OCI-LY3 (cell line): ENCODE results near the gene ATP8B4.
"Not testable (repeated sequence)": the region's sequence is repeated elsewhere in the genome, so short reads cannot be mapped to it uniquely, and the experiment has no call there.

ENCODE experiments used
- H2AFZ ChIP-seq: fragments of 200-600, 300-600 bp; shearing (Covaris generic); 2 replicates; pipeline ENCODE4 v1.6.0; 2014; ENCODE audit warnings: antibody characterized with exemption, low read depth, low read length
- H3K27ac ChIP-seq: fragments of 200-600, 300-600 bp; sonication (generic); 2 replicates; pipeline ENCODE4 v1.5.1; 2014; ENCODE audit warnings: mild to moderate bottlenecking, low read length, moderate library complexity, mixed read lengths
- H3K27me3 ChIP-seq: fragments of 200-600, 300-600 bp; sonication (generic); 2 replicates; pipeline ENCODE4 v1.6.1; 2014; ENCODE audit warnings: low read depth, low read length, mixed read lengths
- H3K36me3 ChIP-seq: fragments of 200-600, 300-600 bp; sonication (generic); replicated peaks from 2 replicates; pipeline ENCODE3; 2014; ENCODE audit warnings: low read depth, low read length, mixed read lengths
- H3K4me1 ChIP-seq: fragments of 300-600, 200-600 bp; sonication (generic); 2 replicates; pipeline ENCODE4 v1.6.1; 2014; ENCODE audit warnings: low read length, mixed read lengths
- H3K4me2 ChIP-seq: fragments of 200-600, 300-600 bp; sonication (generic); 2 replicates; pipeline ENCODE4 v1.6.1; 2014; ENCODE audit warnings: low read length, mixed read lengths
- H3K4me3 ChIP-seq: fragments of 300-600, 200-600 bp; sonication (generic); 2 replicates; pipeline ENCODE4 v1.5.1; 2014; ENCODE audit warnings: antibody characterized with exemption, mild to moderate bottlenecking, low read length, moderate library complexity
- H3K79me2 ChIP-seq: fragments of 300-600, 200-600 bp; shearing (Covaris generic); 2 replicates; pipeline ENCODE4 v1.6.1; 2014; ENCODE audit warnings: mild to moderate bottlenecking, low read length, mixed read lengths
- H3K9ac ChIP-seq: fragments of 300-600, 200-600 bp; shearing (Covaris generic); 2 replicates; pipeline ENCODE4 v1.6.0; 2014; ENCODE audit warnings: mild to moderate bottlenecking, low read length, moderate library complexity
- H3K9me3 ChIP-seq: fragments of 200-600, 300-600 bp; shearing (Covaris generic); 2 replicates; pipeline ENCODE4 v1.6.1; 2014; ENCODE audit warnings: low read length, mixed read lengths; ENCODE audit not compliant: insufficient read depth
- H4K20me1 ChIP-seq: fragments of 200-600, 300-600 bp; sonication (generic); 2 replicates; pipeline ENCODE4 v1.6.1; 2016; ENCODE audit warnings: low read length, mixed read lengths; ENCODE audit not compliant: insufficient read depth
- EZH2phosphoT487 ChIP-seq: fragments of 200-600 bp; shearing (Covaris generic); IDR thresholded peaks from 2 replicates; pipeline ENCODE4 v1.6.1; 2018; ENCODE audit warnings: antibody characterized with exemption, mixed run types, low read depth
- TF ChIP-seq, protein P1 (sequence below): fragments of 200-600, 300-600 bp; sonication (generic); IDR thresholded peaks from 2 replicates; pipeline ENCODE4 v1.5.1; 2014; ENCODE audit warnings: antibody characterized with exemption, low read length, low read depth

ATP8B4 gene

DNA sequence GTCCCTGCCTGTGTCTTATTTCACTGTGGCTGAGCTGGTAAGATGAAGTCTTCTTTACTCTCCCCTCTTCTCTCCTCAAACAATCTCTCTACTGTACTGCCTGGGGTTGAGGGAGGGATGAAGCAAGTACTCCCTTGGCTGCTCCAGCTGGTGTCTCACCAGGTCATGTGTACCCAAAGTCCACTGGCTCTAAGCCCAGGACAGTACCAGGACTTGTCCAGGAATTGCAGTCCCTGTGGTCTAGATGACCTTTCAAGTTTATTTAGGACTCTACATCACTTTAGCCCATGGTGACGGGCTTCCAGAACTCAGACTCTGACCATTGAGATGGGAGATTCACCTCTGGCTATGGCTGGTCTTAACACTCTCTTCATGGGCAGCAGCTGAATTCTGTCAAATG is 45.4 kb upstream of the ATP8B4 start:
- Histone ChIP-seq H4K20me1 (no peaks in the 10 kb centered on the region), H3K4me3 (no peak overlapping the region), H3K27me3 (no peaks in the 10 kb centered on the region), H3K36me3 (no peaks in the 10 kb centered on the region), H3K4me2 (no peak overlapping the region), H3K79me2 (no peaks in the 10 kb centered on the region), H2AFZ (no peak overlapping the region), H3K27ac (no peak overlapping the region), H3K9ac (no peak overlapping the region), H3K9me3 (no peaks in the 10 kb centered on the region), H3K4me1 (no peaks in the 10 kb centered on the region)
- TF ChIP-seq, protein P1, sequence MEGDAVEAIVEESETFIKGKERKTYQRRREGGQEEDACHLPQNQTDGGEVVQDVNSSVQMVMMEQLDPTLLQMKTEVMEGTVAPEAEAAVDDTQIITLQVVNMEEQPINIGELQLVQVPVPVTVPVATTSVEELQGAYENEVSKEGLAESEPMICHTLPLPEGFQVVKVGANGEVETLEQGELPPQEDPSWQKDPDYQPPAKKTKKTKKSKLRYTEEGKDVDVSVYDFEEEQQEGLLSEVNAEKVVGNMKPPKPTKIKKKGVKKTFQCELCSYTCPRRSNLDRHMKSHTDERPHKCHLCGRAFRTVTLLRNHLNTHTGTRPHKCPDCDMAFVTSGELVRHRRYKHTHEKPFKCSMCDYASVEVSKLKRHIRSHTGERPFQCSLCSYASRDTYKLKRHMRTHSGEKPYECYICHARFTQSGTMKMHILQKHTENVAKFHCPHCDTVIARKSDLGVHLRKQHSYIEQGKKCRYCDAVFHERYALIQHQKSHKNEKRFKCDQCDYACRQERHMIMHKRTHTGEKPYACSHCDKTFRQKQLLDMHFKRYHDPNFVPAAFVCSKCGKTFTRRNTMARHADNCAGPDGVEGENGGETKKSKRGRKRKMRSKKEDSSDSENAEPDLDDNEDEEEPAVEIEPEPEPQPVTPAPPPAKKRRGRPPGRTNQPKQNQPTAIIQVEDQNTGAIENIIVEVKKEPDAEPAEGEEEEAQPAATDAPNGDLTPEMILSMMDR: no peak
- no peak for TF ChIP-seq EZH2phosphoT487

DNA sequence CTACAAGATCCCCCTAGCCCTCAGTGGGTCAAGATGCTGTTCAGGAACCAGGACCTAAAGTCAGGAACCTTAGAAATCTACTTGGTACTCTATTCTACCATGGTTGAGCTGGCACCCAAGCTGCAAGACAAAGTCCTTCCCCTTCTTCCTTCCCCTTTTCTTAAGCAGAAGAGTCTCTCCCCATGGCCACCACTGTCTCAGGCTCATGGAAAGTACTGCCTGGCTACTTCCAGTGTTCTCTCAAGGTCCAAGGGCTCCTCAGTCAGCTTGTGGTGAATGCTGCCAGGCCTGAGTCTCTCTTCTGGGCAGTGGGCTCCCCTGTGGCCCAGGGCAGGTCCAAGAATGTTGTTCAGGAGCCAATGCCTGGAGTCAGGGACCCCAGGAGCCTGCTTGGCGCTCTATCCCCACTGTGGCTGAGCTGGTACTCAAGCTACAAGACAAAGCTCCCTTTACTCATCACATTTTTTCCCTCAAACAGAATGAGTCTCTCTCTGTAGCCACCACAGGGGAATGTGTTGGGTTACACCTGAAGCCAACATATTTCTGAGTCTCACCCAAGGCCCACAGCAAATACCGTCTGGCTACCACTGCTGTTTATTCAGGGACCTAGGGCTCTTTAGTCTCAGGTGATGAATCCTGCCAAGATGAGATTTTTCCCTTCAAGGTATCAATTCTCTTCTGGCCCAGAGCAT is 44.8 kb upstream of the ATP8B4 start:
- Histone ChIP-seq H3K79me2 (no peaks in the 10 kb centered on the region), H3K36me3 (no peaks in the 10 kb centered on the region), H3K27me3 (no peaks in the 10 kb centered on the region), H2AFZ (no peak overlapping the region), H3K9ac (no peak overlapping the region), H3K9me3 (0 out of 2 replicates have a peak, but pooled peaks cover 3% of the 10 kb centered on the region), H3K4me3 (no peak overlapping the region), H3K4me2 (no peak overlapping the region), H3K4me1 (no peaks in the 10 kb centered on the region), H3K27ac (no peak overlapping the region), H4K20me1 (no peaks in the 10 kb centered on the region)
- TF ChIP-seq EZH2phosphoT487: no peak
- TF ChIP-seq, protein P1: no peak

DNA sequence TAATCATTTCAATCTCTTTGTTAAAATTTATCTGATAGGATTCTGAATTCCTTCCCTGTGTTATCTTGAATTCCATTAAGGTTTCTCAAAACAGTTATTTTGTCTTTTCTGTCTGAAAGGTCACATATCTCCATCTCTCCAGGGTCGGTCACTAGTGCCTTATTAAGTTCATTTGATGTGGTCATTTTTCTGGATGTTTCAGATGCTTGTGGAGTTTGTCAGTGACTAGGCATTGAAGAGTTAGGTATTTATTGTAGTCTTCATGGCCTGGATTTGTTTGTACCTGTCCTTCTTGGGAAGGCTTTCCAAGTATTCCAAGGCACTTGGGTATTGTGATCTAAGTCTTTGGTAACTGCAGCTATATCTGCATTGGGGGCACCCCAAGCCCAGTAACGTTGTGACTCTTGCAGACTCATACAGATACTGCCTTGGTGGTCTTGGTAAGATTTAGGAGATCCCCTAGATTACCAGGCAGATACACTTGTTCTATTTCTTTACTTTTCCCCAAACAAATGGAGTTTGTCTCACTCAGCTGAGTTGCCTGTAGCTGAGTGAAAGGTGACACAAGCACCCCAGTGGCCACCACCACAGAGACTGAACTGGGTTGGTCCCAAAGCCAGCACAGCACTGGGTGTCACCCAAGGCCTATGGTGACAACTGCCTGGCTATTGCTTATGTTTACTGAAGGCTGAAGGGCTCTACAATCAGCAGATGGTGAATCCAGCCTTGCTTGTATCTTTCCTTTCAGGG is 44.1 kb upstream of the ATP8B4 start:
- H3K9me3 ChIP-seq: 0 out of 2 replicates have a peak, but pooled peaks cover 3% of the 10 kb centered on the region
- H4K20me1 ChIP-seq: no peaks in the 10 kb centered on the region
- no peak overlapping the region for H3K4me2 ChIP-seq
- no peaks in the 10 kb centered on the region for H3K79me2 ChIP-seq
- no peaks in the 10 kb centered on the region for H3K4me1 ChIP-seq
- H3K27me3 ChIP-seq: no peaks in the 10 kb centered on the region
- H2AFZ ChIP-seq: no peak overlapping the region
- no peak overlapping the region for H3K9ac ChIP-seq
- no peak overlapping the region for H3K4me3 ChIP-seq
- H3K27ac ChIP-seq: no peak overlapping the region
- TF ChIP-seq, protein P1: no peak
- no peak for TF ChIP-seq EZH2phosphoT487
- H3K36me3 ChIP-seq: no peaks in the 10 kb centered on the region

DNA sequence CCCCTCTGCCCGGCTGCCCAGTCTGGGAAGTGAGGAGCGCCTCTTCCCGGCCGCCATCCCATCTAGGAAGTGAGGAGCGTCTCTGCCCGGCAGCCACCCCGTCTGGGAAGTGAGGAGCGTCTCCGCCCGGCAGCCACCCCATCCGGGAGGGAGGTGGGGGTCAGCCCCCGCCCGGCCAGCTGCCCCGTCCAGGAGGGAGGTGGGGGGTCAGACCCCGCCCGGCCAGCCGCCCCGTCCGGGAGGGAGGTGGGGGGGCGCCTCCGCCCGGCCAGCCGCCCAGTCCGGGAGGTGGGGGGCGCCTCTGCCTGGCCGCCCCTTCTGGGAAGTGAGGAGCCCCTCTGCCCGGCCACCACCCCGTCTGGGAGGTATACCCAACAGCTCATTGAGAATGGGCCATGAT is 39.2 kb upstream of the ATP8B4 start:
- not testable (repeated sequence) for H3K4me1 ChIP-seq, H3K27me3 ChIP-seq, H3K4me3 ChIP-seq, H3K9me3 ChIP-seq, H4K20me1 ChIP-seq, H2AFZ ChIP-seq, H3K36me3 ChIP-seq, H3K4me2 ChIP-seq, H3K79me2 ChIP-seq, H3K9ac ChIP-seq, H3K27ac ChIP-seq
